HL-60 (cell line): Measurements from ENCODE around the gene ADD3.

Experiments used
- GABPA ChIP-seq: IDR thresholded peaks from 2 replicates; pipeline ENCODE4 v1.6.1; 2012; ENCODE audit warnings: low read depth
- POLR2AphosphoS5 ChIP-seq: IDR thresholded peaks from 2 replicates; pipeline ENCODE4 v1.6.1; 2012; ENCODE audit warnings: low read depth
- SPI1 ChIP-seq: IDR thresholded peaks from 2 replicates; pipeline ENCODE4 v1.6.1; 2012; ENCODE audit warnings: low read depth, mild to moderate bottlenecking, borderline replicate concordance
- TF ChIP-seq, protein P1 (sequence below): IDR thresholded peaks from one replicate; pipeline ENCODE4 v1.5.1; 2011; ENCODE audit warnings: low read length, control low read depth, inconsistent platforms; ENCODE audit not compliant: insufficient read depth

DNA sequence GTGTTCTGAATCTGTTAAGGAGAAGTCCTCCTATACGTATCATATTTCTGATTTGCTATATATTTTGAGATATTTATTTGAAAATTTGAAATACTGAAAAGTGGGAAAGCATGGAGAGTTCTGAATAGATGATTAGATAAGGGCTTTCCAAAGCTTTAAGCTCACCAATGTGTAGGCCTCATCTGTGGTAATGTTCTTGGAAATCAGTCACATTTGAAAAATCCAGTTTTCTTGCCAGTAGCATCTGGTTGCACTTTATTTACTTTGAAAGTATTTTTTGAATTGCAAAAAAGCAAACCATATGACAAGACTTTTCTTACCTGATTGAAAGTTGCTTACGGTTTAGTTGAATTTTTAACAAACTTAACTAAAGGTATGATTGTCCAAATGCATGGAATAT lies 21.7 kb downstream of the ADD3 start:
- TF ChIP-seq, protein P1, sequence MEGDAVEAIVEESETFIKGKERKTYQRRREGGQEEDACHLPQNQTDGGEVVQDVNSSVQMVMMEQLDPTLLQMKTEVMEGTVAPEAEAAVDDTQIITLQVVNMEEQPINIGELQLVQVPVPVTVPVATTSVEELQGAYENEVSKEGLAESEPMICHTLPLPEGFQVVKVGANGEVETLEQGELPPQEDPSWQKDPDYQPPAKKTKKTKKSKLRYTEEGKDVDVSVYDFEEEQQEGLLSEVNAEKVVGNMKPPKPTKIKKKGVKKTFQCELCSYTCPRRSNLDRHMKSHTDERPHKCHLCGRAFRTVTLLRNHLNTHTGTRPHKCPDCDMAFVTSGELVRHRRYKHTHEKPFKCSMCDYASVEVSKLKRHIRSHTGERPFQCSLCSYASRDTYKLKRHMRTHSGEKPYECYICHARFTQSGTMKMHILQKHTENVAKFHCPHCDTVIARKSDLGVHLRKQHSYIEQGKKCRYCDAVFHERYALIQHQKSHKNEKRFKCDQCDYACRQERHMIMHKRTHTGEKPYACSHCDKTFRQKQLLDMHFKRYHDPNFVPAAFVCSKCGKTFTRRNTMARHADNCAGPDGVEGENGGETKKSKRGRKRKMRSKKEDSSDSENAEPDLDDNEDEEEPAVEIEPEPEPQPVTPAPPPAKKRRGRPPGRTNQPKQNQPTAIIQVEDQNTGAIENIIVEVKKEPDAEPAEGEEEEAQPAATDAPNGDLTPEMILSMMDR: no peak
- TF ChIP-seq SPI1 (no peak), POLR2AphosphoS5 (no peak), GABPA (no peak)
